Osteoblast (primary cell): ENCODE data around the gene CENPB. TPM values are rescaled to one million over a fixed set of nuclear protein-coding genes. Genes with fewer than 3 reads are reported as not detected.
"Not testable (repeated sequence)": the region's sequence is repeated elsewhere in the genome, so short reads cannot be mapped to it uniquely, and the experiment has no call there.

ENCODE experiments used
- DNase-seq: peaks from one replicate; pipeline ENCODE4 v3.0.0; 2011; ENCODE audit warnings: low spot score, mixed read lengths; ENCODE audit not compliant: insufficient read length; ENCODE audit errors: missing footprints
- H2AFZ ChIP-seq: 2 replicates; pipeline ENCODE4 v1.6.0; 2011; ENCODE audit warnings: mild to moderate bottlenecking, low read length
- H3K27ac ChIP-seq: 2 replicates; pipeline ENCODE4 v1.5.1; 2011; ENCODE audit warnings: mild to moderate bottlenecking, low read depth, low read length, moderate library complexity
- H3K27me3 ChIP-seq: 2 replicates; pipeline ENCODE4 v1.6.0; 2012; ENCODE audit warnings: mild to moderate bottlenecking, control low read depth, inconsistent platforms, low read length, moderate library complexity; ENCODE audit not compliant: insufficient read depth
- H3K36me3 ChIP-seq: 2 replicates; pipeline ENCODE4 v1.5.1; 2011; ENCODE audit warnings: mild to moderate bottlenecking, low read length, control low read depth, moderate library complexity; ENCODE audit not compliant: insufficient read depth
- H3K4me1 ChIP-seq: 2 replicates; pipeline ENCODE4 v1.5.1; 2011; ENCODE audit warnings: mild to moderate bottlenecking, low read length, control low read depth, moderate library complexity; ENCODE audit not compliant: insufficient read depth
- H3K4me2 ChIP-seq: 2 replicates; pipeline ENCODE4 v1.6.0; 2011; ENCODE audit warnings: mild to moderate bottlenecking, low read length; ENCODE audit not compliant: insufficient read depth
- H3K4me3 ChIP-seq: fragments of 200-600 bp; sonication (generic); 3 replicates; pipeline ENCODE4 v1.5.1; 2012; ENCODE audit warnings: mild to moderate bottlenecking, low read length, inconsistent platforms; ENCODE audit not compliant: insufficient read depth
- H3K79me2 ChIP-seq: 2 replicates; pipeline ENCODE4 v1.6.0; 2012; ENCODE audit warnings: mild to moderate bottlenecking, low read length, control low read depth, inconsistent platforms; ENCODE audit not compliant: insufficient read depth
- H3K9me3 ChIP-seq: 2 replicates; pipeline ENCODE4 v1.5.1; 2011; ENCODE audit warnings: low read depth, low read length, control low read depth
- H4K20me1 ChIP-seq: 2 replicates; pipeline ENCODE4 v1.6.0; 2012; ENCODE audit warnings: mild to moderate bottlenecking, low read length, control low read depth; ENCODE audit not compliant: insufficient read depth
- total RNA-seq: library from RNA; depleted of rRNA; stranded (reverse); fragments of >200 nt; gene quantifications from 2 replicates; pipeline ENCODE4 v1.2.3, GENCODE V29; 2012
- TF ChIP-seq, protein P1 (sequence below): IDR thresholded peaks from 2 replicates; pipeline ENCODE4 v1.5.1; 2011; ENCODE audit warnings: mild to moderate bottlenecking, low read depth, low read length, moderate library complexity; ENCODE audit errors: extremely low read depth

The CENPB gene, protein sequence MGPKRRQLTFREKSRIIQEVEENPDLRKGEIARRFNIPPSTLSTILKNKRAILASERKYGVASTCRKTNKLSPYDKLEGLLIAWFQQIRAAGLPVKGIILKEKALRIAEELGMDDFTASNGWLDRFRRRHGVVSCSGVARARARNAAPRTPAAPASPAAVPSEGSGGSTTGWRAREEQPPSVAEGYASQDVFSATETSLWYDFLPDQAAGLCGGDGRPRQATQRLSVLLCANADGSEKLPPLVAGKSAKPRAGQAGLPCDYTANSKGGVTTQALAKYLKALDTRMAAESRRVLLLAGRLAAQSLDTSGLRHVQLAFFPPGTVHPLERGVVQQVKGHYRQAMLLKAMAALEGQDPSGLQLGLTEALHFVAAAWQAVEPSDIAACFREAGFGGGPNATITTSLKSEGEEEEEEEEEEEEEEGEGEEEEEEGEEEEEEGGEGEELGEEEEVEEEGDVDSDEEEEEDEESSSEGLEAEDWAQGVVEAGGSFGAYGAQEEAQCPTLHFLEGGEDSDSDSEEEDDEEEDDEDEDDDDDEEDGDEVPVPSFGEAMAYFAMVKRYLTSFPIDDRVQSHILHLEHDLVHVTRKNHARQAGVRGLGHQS
- total RNA-seq, result 95.5 and 101 TPM in 2 replicates

DNA sequence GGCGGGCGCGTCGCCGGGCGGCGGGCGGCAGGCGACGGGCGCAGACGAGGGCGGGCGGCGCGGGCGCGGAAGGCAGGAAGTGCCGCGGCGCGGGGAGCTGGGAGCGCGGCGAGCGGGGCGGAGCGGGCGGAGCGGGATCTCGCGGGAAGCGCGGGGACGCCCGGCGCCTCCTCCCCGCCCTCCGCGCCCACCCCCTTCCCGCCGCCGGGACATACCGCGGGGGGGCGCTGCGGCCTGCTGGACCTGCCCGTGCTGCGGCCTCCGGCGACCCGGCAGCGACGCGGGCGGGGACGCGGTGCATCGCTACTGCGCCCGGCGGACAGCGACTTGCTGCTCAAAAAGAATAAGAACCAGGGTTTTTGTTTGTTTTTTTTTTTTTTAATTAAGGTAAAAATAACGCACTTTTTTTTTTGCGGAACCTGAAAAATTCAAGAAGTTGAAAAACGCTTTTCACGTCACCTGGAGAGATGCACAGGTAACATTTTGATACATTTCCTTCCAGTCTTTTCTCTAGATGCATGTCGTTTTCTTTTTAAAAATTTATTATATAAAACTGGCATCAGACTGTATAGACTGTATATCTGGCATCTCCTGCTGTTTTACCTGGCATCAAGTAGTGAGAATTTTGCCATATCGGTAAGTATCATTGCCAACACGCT is at the start of gene CENPB:
Gene CENPB (minus strand): TSS at position 76 of the 659 bp plus-strand sequence. CDS start 257 bp downstream, outside the sequence.
- Histone ChIP-seq H3K36me3 (peaks cover 5% of the 10 kb centered on the region), H3K4me1 (peaks cover 21% of the 10 kb centered on the region), H4K20me1 (peaks cover 36% of the 10 kb centered on the region), H3K9me3 (no peaks in the 10 kb centered on the region), H3K4me2 (peak within 1 kb of the TSS; percentile 87), H3K79me2 (peaks cover 35% of the 10 kb centered on the region), H3K4me3 (peak within 1 kb of the TSS; percentile 79), H3K27ac (peak within 1 kb of the TSS; percentile 56), H2AFZ (peak within 1 kb of the TSS; percentile 48), H3K27me3 (no peaks in the 10 kb centered on the region)
- TF ChIP-seq, protein P1, sequence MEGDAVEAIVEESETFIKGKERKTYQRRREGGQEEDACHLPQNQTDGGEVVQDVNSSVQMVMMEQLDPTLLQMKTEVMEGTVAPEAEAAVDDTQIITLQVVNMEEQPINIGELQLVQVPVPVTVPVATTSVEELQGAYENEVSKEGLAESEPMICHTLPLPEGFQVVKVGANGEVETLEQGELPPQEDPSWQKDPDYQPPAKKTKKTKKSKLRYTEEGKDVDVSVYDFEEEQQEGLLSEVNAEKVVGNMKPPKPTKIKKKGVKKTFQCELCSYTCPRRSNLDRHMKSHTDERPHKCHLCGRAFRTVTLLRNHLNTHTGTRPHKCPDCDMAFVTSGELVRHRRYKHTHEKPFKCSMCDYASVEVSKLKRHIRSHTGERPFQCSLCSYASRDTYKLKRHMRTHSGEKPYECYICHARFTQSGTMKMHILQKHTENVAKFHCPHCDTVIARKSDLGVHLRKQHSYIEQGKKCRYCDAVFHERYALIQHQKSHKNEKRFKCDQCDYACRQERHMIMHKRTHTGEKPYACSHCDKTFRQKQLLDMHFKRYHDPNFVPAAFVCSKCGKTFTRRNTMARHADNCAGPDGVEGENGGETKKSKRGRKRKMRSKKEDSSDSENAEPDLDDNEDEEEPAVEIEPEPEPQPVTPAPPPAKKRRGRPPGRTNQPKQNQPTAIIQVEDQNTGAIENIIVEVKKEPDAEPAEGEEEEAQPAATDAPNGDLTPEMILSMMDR, result peak; percentile 49
- peak; percentile 100 for DNase-seq

DNA sequence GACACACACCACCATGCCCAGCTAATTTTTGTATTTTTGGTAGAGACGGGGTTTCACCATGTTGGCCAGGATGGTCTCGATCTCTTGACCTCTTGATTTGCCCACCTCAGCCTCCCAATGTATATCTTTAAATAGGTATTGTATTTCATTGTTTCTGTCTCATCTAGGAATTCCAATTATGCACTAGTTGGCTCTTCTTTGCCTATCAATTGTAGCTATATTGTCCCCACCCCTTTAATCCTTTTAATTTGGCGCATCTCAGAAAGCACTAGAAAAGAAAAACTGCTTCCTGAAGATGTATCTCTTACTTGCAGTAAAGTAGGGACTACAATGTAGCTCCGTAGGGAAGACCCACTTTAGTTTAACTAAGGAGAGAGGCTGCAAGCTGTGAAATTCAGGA is 49.6 kb upstream of the CENPB start:
- no peak overlapping the region for H3K27ac ChIP-seq
- H3K79me2 ChIP-seq, result no peaks in the 10 kb centered on the region
- no peak overlapping the region for H3K4me3 ChIP-seq
- TF ChIP-seq, protein P1, result no peak
- H4K20me1 ChIP-seq, result no peaks in the 10 kb centered on the region
- no peak overlapping the region for H2AFZ ChIP-seq
- no peaks in the 10 kb centered on the region for H3K36me3 ChIP-seq
- DNase-seq, result no peak
- H3K4me2 ChIP-seq, result no peak overlapping the region
- no peaks in the 10 kb centered on the region for H3K4me1 ChIP-seq
- no peaks in the 10 kb centered on the region for H3K9me3 ChIP-seq
- H3K27me3 ChIP-seq, result no peaks in the 10 kb centered on the region

DNA sequence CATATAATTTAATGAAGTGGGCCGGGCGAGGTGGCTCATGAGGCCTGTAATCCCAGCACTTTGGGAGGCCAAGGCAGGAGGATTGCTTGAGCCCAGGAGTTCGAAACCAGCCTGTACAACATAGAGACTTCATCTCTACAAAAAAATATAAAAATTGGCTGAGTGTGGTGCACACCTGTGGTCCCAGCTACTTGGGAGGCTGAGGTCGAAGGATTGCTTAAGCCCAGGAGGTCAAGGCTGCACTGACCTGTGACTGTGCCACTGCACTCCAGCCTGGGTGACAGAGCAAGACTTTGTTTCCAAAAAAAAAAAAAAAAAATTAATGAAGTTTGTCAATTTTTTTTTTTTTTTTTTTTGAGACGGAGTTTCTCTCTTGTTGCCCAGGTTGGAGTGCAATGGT is 43.4 kb upstream of the CENPB start:
- not testable (repeated sequence) for H3K4me2 ChIP-seq, DNase-seq, H3K9me3 ChIP-seq, H3K4me3 ChIP-seq, H2AFZ ChIP-seq, H3K27ac ChIP-seq, H3K4me1 ChIP-seq, H3K79me2 ChIP-seq, H3K27me3 ChIP-seq, H4K20me1 ChIP-seq
- H3K36me3 ChIP-seq, result peaks cover 12% of the 10 kb centered on the region

DNA sequence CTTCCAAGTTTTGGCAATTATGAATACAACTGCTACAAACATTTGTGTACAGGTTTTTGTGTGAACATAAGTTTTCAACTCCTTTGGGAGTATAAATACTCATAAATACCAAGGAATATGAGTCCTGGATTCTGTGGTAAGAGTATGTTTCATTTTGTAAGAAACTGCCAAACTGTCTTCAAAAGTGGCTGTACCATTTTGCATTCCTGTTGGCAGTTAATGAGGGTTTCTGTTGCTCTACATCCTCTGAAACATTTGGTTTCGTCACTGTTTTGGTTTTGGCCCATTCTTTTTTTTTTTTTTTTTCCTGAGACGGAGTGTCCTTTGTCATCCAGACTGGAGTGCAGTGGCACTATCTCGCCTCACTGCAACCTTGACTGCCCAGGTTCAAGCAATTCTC is 42.3 kb upstream of the CENPB start:
- H3K79me2 ChIP-seq, result no peaks in the 10 kb centered on the region
- H3K27ac ChIP-seq, result no peak overlapping the region
- TF ChIP-seq, protein P1, result no peak
- H3K4me1 ChIP-seq, result no peaks in the 10 kb centered on the region
- H2AFZ ChIP-seq, result no peak overlapping the region
- H3K36me3 ChIP-seq, result peaks cover 22% of the 10 kb centered on the region
- H3K4me2 ChIP-seq, result no peak overlapping the region
- H4K20me1 ChIP-seq, result peaks cover 3% of the 10 kb centered on the region
- DNase-seq, result no peak
- H3K27me3 ChIP-seq, result no peaks in the 10 kb centered on the region
- no peak overlapping the region for H3K4me3 ChIP-seq
- no peaks in the 10 kb centered on the region for H3K9me3 ChIP-seq
